NK-92 (cell line): ENCODE measurements around the gene APOOL.
"Not testable (repeated sequence)": the region's sequence is repeated elsewhere in the genome, so short reads cannot be mapped to it uniquely, and the experiment has no call there.

ENCODE experiments used
- DNase-seq: peaks from one replicate; lab custom pipeline; 2025; ENCODE audit not compliant: unreplicated experiment; lab: John Stamatoyannopoulos, UW

APOOL gene

DNA sequence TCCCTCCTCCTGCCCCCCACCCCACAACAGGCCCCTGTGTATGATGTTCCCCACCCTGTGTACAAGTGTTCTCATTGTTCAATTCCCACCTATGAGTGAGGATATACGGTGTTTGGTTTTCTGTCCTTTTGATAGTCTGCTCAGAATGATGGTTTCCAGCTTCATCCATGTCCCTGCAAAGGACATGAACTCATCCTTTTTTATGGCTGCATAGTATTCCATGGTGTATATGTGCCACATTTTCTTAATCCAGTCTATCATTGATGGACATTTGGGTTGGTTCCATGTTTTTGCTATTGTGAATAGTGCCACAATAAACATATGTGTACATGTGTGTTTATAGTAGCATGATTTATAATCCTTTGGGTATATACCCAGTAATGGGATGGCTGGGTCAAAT is 73.6 kb downstream of the APOOL start:
- DNase-seq: not testable (repeated sequence)

DNA sequence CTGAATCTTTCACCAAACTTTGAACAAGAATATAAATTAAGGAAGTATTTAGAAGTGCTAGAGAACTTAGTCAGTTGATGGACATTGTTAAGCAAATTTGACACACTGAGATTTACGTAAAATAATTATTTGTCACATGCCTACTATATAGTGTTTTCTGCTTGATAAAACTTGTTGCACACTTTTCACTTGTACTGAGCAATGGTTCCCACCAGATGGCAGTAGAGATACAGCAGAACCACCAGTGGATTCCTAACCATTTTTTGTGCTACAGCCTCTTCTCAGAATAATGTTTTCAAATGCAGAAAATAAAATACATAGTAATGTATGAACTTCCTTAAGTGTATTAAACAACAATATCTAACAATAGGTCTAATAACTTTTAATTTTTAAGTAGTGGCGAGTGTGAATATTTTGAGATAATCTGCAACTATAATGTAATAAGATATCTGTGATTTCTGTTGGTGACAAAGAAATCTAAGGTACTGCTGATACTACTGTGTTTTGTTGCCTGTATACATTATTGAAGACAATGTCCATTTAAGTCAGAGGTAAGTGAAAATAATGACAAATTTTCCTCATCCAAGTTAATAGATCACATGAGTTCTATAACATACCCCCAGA is 81.2 kb downstream of the APOOL start:
- DNase-seq: no peak

DNA sequence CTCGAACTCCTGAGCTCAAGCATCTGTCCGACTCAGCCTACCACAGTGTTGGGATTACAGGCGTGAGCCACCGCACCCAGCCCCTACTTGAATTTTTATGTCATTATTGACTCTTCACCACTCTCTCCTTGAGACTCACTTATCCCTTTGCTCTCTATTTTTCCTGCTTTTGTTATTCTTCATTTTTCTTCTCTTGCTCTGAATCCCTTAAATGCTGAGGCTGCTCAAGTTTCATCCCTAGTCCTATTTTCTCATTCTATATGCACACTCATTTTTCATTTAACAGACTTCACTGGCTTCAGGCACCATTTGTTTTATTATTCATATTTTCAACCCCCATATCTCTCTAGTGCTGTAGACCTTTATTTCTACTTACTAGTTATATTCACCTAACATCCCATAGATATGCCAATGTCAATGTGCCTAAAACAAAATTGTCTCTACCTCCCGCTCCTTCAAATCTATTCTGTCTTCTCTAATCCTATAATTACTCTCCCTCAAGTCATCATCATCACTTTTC is 85.7 kb downstream of the APOOL start:
- no peak for DNase-seq

DNA sequence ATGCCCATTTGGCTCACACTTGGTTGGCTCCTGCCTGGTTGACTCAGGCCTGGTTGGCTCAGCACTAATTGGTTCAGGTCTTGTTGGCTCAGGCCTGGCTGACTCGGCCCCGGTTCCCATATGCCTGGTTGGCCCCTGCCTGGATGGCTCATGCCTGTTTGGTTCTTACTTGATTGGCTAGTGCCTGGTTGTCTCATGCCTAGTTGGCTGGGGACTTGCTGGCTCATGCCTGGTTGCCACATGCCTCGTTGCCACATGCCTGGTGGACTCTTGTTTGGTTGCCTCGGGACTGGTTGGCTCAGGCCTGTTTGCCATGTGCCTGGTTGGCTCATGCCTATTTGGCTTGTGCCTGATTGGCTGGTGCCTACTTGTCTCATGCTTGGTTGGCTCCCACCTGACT is 103.7 kb downstream of the APOOL start:
- no peak for DNase-seq

DNA sequence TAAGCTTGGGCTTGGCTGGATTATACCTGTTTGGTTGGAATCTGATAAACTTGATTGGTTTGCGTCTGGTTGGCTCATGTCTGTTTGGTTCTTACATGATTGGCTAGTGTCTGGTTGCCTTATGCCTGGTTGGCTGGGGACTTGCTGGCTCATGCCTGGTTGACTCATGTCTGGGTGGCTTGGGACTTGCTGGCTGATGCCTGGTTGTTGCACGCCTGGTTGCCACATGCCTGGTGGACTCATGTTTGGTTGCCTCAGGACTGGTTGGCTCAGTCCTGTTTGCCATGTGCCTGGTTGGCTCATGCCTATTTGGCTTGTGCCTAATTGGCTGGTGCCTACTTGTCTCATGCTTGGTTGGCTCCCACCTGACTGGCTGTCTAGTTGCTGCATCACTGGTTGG is 104.5 kb downstream of the APOOL start:
- DNase-seq: no peak

DNA sequence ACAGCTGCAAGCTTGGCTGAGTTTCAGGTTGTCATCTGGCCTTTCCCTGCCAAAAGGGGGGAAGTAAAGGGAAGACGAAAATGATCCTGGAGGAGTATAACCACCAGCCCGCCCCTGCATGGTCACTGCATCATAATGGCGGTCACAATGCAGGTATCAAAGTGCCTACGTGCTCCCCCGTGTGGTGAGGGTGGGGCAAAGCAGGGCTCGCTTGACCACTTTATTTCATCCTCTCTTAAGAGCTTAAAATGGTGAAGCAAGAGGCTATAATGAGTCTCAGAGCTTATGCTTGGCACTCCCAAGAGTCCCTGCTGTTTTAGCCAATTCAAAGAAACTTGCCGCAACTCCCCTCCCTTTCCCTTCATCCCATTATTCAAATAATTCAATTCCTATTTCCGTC is 105.6 kb downstream of the APOOL start:
- no peak for DNase-seq

DNA sequence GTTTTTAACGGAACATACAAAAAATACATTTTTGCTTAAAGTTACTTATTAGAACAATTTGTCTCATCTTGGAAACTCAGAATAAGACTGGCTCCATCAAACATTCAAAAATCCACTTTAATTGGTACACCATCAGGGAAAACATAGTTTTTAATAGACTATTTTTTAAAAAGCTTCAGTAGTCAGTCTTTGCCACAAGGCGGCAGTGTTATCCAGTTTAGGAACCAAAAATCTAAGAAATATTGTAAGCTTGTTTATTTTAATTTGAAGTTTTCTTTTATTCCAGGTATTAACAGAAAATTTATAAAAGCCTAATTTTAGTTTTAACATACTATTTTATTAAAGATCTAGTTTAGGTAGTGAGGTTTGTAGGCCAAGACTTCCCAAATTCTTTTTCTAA is 107.7 kb downstream of the APOOL start:
- no peak for DNase-seq

DNA sequence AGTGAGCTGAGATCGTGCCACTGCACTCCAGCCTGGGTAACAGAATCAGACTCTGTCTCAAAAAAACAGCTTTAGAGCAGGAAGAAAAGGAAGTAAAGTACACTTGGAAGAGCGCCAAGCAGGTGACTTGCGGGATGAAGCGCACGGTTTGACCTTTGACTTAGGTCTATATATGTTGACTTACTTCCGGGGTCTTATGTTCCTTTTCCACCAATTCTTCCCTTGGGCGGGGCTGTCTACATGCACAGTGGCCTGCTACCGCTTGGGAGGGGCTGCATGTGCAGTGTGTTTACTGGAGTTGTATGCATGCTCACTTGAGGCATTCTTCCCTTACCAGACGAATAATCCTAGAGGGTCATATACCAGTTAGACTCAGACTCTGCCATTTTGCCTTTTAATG is 108.6 kb downstream of the APOOL start:
- no peak for DNase-seq

DNA sequence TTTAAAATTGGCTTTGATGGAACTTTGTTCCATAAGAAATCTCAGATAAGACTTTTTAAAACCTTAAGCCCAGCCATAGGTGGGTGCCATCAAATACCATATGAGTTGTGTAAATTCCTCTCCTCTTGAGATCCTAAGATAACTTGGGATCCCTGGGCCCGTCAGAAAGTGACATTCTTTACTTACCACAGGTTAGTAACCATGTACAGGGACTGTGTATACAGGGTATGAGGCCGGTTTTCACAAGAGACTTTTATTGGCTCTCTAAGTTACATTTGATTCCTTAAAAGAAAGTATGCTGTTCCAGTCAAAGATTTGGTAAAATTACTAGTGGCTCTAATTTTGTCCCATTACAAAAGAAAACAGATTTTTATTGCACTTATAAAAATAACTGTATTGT is 110.1 kb downstream of the APOOL start:
- no peak for DNase-seq

DNA sequence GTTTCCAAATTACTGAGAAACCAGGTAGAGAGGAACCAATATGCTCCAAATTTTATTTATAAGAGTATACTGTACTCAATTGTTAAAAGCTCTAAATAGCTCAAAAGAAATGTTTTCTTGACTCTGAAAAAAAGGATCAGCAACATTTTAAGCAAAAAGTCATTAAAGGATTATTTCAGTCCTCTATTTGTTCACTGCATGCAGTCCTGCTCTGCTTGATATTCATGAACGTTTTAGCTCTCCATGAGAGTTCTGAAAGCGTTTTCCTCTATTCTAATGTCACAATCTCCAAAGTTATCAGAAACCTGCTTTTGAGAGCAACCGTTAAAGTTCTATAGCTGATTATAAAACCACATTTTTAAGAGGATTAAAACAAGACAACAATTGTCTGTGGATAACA is 110.5 kb downstream of the APOOL start:
- DNase-seq: no peak

DNA sequence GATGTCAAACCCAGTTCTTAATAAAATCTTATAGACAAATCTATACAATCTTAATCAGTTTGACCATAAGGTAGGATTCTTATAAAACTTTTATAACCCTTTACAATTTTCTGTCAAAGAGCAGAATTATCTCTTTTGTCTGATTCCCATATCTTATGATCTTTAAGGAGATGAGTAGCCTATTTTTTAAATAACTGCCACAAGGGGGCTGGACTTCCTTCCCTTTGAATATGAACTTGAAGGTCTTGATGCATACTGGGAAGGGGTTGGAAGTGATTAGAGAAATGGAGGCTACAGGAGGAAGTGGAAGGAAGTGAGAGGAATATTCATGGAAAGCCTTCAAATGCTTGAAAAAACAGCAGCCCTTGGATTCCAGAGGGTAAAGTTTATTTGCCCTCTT is 111.1 kb downstream of the APOOL start:
- no peak for DNase-seq

DNA sequence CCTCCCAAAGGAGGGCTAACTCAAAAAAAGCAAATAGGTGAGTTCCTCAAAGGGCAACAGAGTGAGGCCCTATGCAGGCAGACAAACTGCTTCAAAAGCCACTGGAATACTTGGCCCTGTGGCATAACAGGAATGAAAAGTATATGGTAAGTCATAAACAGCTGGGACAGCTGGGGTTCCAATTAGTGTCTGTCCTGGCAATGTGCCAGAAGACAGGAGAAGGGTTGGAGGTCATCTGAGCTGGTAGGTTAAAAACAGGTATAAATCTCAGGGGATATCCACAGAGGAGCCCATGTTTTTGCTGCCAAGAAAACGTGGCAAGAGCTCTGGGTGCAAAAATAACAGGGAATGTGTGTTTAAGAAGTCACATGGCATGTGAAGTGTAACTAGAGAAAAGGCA is 111.6 kb downstream of the APOOL start:
- no peak for DNase-seq

DNA sequence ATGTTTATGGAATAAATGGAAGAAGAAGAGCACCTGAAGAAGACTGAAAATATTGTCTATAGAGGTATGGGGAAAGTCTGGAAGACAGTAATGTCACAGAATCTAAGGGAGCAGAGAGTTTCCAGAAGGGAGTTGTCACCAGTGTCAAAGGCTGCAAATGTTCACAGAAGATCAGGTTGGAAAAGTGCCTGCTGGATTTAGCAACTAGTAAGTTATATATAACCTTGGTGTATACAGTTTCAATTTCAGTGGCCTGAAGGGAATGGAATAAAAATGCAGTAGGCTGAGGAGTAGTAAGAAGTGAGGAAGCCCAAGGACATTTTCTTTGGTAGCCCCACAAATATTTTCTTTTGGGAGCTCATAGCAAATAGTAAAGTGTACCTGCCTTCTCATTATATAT is 132.7 kb downstream of the APOOL start:
- no peak for DNase-seq

DNA sequence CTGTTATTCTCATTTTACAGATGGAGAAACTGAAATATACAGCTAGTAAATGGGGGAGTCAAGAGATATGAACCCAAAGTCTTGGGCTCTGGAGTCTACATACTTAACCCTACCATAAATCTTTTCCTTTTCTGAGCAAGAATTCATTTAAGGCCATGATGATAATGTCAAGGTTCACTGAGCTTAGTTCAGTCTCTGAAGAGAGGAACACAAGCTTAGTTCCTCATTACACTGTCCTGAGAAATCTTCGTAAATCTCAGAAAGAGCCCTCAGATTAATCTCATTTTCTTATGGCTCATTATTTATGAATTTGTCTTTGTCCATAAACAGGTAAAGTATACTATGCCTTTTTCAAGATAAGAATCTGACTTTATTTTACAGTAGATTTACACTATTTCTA is 135.7 kb downstream of the APOOL start:
- no peak for DNase-seq

DNA sequence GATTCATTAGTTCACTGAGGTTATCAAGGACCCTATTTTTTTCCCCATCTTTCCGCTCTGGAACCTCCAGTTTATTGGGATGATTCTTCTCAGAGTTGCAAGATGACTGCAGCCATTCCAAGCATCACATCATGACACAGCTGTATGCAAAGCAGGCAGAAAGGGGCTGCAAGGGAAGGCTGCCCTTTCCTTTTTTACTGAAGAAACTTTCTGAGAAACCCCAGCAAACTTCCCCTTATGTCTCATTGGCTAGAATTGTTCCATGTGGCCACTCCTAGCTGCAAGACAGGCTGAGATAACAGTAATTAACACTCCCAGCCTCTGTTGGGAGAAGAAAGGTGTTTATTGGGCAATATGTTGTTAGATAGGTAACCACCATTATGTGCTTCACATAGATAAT is 137.3 kb downstream of the APOOL start:
- no peak for DNase-seq
